Nephron (organoid): ENCODE results near the gene TRIO.

ENCODE experiments used
- H3K27ac Mint-ChIP-seq, 3 experiments: 2 replicates each; pipeline ENCODE4 v1.8.0; 2020; ENCODE audit warnings: mixed read lengths in 3 of 3, mild to moderate bottlenecking in 2 of 3, moderate library complexity in 1 of 3
- H3K27me3 Mint-ChIP-seq: 2 replicates; pipeline ENCODE4 v1.8.0; 2021; ENCODE audit warnings: low read depth, mild to moderate bottlenecking, moderate library complexity, mixed read lengths
- H3K36me3 Mint-ChIP-seq: 2 replicates; pipeline ENCODE4 v1.8.0; 2020; ENCODE audit warnings: low read depth, mixed read lengths
- H3K4me1 Mint-ChIP-seq: 2 replicates; pipeline ENCODE4 v1.8.0; 2020; ENCODE audit warnings: mixed read lengths
- H3K4me3 Mint-ChIP-seq, 3 experiments: 2 replicates each; pipeline ENCODE4 v1.8.0; 2020; ENCODE audit warnings: mild to moderate bottlenecking in 3 of 3, mixed read lengths in 3 of 3, moderate library complexity in 2 of 3
- H3K9me3 Mint-ChIP-seq: 2 replicates; pipeline ENCODE4 v1.8.0; 2020; ENCODE audit warnings: mixed read lengths
- CTCF ChIP-seq, 3 experiments: fragments of 200-600 bp; sonication (generic); IDR thresholded peaks; one replicate each; pipeline ENCODE4 v1.5.0; 2021; ENCODE audit warnings: antibody characterized with exemption in 3 of 3; ENCODE audit not compliant: unreplicated experiment in 3 of 3

Gene TRIO

GRCh38 chr5:14187157-14187556, 44.0 kb downstream of the TRIO start:
- Mint-ChIP-seq H3K4me1 (peaks cover 85% of the 10 kb centered on the region), H3K27ac (no peak overlapping the region), H3K27me3 (no peaks in the 10 kb centered on the region), H3K36me3 (no peaks in the 10 kb centered on the region), H3K9me3 (no peaks in the 10 kb centered on the region), H3K4me3 (no peak overlapping the region)
- TF ChIP-seq CTCF (IDR thresholded peaks at IDR 0.05; ENCODE audit: unreplicated experiment in 3 of 3): no peak

- no peak for TF ChIP-seq CTCF (IDR thresholded peaks at IDR 0.05; ENCODE audit: unreplicated experiment in 3 of 3)
- no peaks in the 10 kb centered on the region for H3K9me3 Mint-ChIP-seq
- H3K27me3 Mint-ChIP-seq: no peaks in the 10 kb centered on the region
- H3K27ac Mint-ChIP-seq: no peak overlapping the region
- peaks cover 87% of the 10 kb centered on the region for H3K4me1 Mint-ChIP-seq
- H3K4me3 Mint-ChIP-seq: no peak overlapping the region
- no peaks in the 10 kb centered on the region for H3K36me3 Mint-ChIP-seq
These were observed 44.5 kb downstream of the TRIO start for GRCh38 chr5:14187660-14188059.

- no peak overlapping the region for H3K4me3 Mint-ChIP-seq
- H3K4me1 Mint-ChIP-seq: peaks cover 88% of the 10 kb centered on the region
- no peak overlapping the region for H3K27ac Mint-ChIP-seq
- TF ChIP-seq CTCF (IDR thresholded peaks at IDR 0.05; ENCODE audit: unreplicated experiment in 3 of 3): no peak
- no peaks in the 10 kb centered on the region for H3K36me3 Mint-ChIP-seq
- no peaks in the 10 kb centered on the region for H3K9me3 Mint-ChIP-seq
- H3K27me3 Mint-ChIP-seq: no peaks in the 10 kb centered on the region
These were observed 45.6 kb downstream of the TRIO start for GRCh38 chr5:14188778-14189177.

- no peaks in the 10 kb centered on the region for H3K27me3 Mint-ChIP-seq
- H3K9me3 Mint-ChIP-seq: no peaks in the 10 kb centered on the region
- TF ChIP-seq CTCF (IDR thresholded peaks at IDR 0.05; ENCODE audit: unreplicated experiment in 3 of 3): no peak
- no peak overlapping the region for H3K4me3 Mint-ChIP-seq
- H3K4me1 Mint-ChIP-seq: peaks cover 85% of the 10 kb centered on the region
- H3K36me3 Mint-ChIP-seq: no peaks in the 10 kb centered on the region
- H3K27ac Mint-ChIP-seq: peak overlapping the region in 2 of 3 experiments; percentile 31 to 58
These were observed 46.5 kb downstream of the TRIO start for GRCh38 chr5:14189680-14190079.

GRCh38 chr5:14190194-14191164, 47.3 kb downstream of the TRIO start:
- no peaks in the 10 kb centered on the region for H3K9me3 Mint-ChIP-seq
- peaks cover 77% of the 10 kb centered on the region for H3K4me1 Mint-ChIP-seq
- peak overlapping the region in 1 of 3 experiments; percentile 17 for H3K4me3 Mint-ChIP-seq
- H3K27ac Mint-ChIP-seq: peak overlapping the region; percentile 23 to 58 (median 31)
- H3K27me3 Mint-ChIP-seq: no peaks in the 10 kb centered on the region
- H3K36me3 Mint-ChIP-seq: no peaks in the 10 kb centered on the region
- TF ChIP-seq CTCF (IDR thresholded peaks at IDR 0.05; ENCODE audit: unreplicated experiment in 3 of 3): no peak

- TF ChIP-seq CTCF (IDR thresholded peaks at IDR 0.05; ENCODE audit: unreplicated experiment in 3 of 3): no peak
- Mint-ChIP-seq H3K27me3 (no peaks in the 10 kb centered on the region), H3K9me3 (no peaks in the 10 kb centered on the region), H3K27ac (no peak overlapping the region), H3K4me1 (peaks cover 68% of the 10 kb centered on the region), H3K4me3 (no peak overlapping the region), H3K36me3 (no peaks in the 10 kb centered on the region)
These were observed 48.2 kb downstream of the TRIO start for GRCh38 chr5:14191325-14191724.
